Muscle layer of duodenum (tissue), 2 donors: ENCODE measurements around the gene PELI1.
"Not testable (repeated sequence)": the region's sequence is repeated elsewhere in the genome, so short reads cannot be mapped to it uniquely, and the experiment has no call there.

ENCODE experiments used
- H3K27ac ChIP-seq: one replicate; pipeline ENCODE4 v1.7.0; 2013; ENCODE audit warnings: mild to moderate bottlenecking, low read length
- H3K27me3 ChIP-seq: one replicate; pipeline ENCODE4 v1.7.0; 2013; ENCODE audit warnings: low read depth, mild to moderate bottlenecking, control low read depth, low read length
- H3K36me3 ChIP-seq, 2 donors: one replicate each; pipeline ENCODE4 v1.7.0; 2013; ENCODE audit warnings: low read length in 2 of 2, control low read depth in 1 of 2, mild to moderate bottlenecking in 1 of 2; ENCODE audit not compliant: insufficient read depth in 2 of 2, control insufficient read depth in 1 of 2
- H3K4me1 ChIP-seq, 2 donors: one replicate each; pipeline ENCODE4 v1.7.0; 2013; ENCODE audit warnings: low read length in 2 of 2, mild to moderate bottlenecking in 2 of 2, control low read depth in 1 of 2, moderate library complexity in 1 of 2; ENCODE audit not compliant: insufficient read depth in 2 of 2, control insufficient read depth in 1 of 2
- H3K4me3 ChIP-seq, 2 donors: one replicate each; pipeline ENCODE4 v1.7.0; 2013; ENCODE audit warnings: low read length in 2 of 2, low read depth in 1 of 2, mild to moderate bottlenecking in 1 of 2
- H3K9me3 ChIP-seq, 2 donors: one replicate each; pipeline ENCODE4 v1.7.0; 2013; ENCODE audit warnings: low read length in 2 of 2, control low read depth in 1 of 2, mild to moderate bottlenecking in 1 of 2; ENCODE audit not compliant: control insufficient read depth in 1 of 2
- donor health status: healthy.

The PELI1 gene

GRCh38 chr2:64104933-64105332 lies 39.3 kb downstream of the PELI1 start:
- H3K36me3 ChIP-seq: peaks cover 9 to 20% of the 10 kb centered on the region in 2 donors
- H3K27me3 ChIP-seq: no peaks in the 10 kb centered on the region
- H3K27ac ChIP-seq: peak overlapping the region; percentile 10
- H3K4me3 ChIP-seq: no peak overlapping the region
- H3K9me3 ChIP-seq: no peaks in the 10 kb centered on the region
- peaks cover 21 to 34% of the 10 kb centered on the region in 2 donors for H3K4me1 ChIP-seq

GRCh38 chr2:64102736-64103135 lies 41.5 kb downstream of the PELI1 start:
- H3K27me3 ChIP-seq, H3K27ac ChIP-seq: not testable (repeated sequence)
- peaks cover 8 to 26% of the 10 kb centered on the region in 2 donors for H3K36me3 ChIP-seq

GRCh38 chr2:64101141-64101591 lies 43.1 kb downstream of the PELI1 start:
- Histone ChIP-seq H3K4me1 (peaks cover 13 to 26% of the 10 kb centered on the region in 2 donors), H3K4me3 (no peak overlapping the region), H3K9me3 (no peaks in the 10 kb centered on the region), H3K27ac (no peak overlapping the region), H3K36me3 (peaks cover 12 to 24% of the 10 kb centered on the region in 2 donors), H3K27me3 (no peaks in the 10 kb centered on the region)

More at GRCh38 chr2:64102736-64103135, 41.5 kb downstream of the PELI1 start:
- peaks cover 17 to 27% of the 10 kb centered on the region in 2 donors for H3K4me1 ChIP-seq
- not testable (repeated sequence) for H3K4me3 ChIP-seq, H3K9me3 ChIP-seq

GRCh38 chr2:64100584-64100983 lies 43.6 kb downstream of the PELI1 start:
- H3K27ac ChIP-seq, H3K9me3 ChIP-seq, H3K4me3 ChIP-seq, H3K27me3 ChIP-seq: not testable (repeated sequence)
- Histone ChIP-seq H3K36me3 (peaks cover 17 to 28% of the 10 kb centered on the region in 2 donors), H3K4me1 (peaks cover 7 to 20% of the 10 kb centered on the region in 2 donors)

GRCh38 chr2:64094663-64095382 lies 49.4 kb downstream of the PELI1 start:
- Histone ChIP-seq H3K9me3 (no peaks in the 10 kb centered on the region), H3K4me1 (peaks cover 0 to 5% of the 10 kb centered on the region in 2 donors), H3K27me3 (no peaks in the 10 kb centered on the region), H3K36me3 (peaks cover 40 to 44% of the 10 kb centered on the region in 2 donors), H3K4me3 (no peak overlapping the region), H3K27ac (no peak overlapping the region)

GRCh38 chr2:64093341-64093740 lies 50.9 kb downstream of the PELI1 start:
- Histone ChIP-seq H3K4me3 (no peak overlapping the region), H3K27me3 (no peaks in the 10 kb centered on the region), H3K36me3 (peaks cover 35 to 44% of the 10 kb centered on the region in 2 donors), H3K9me3 (no peaks in the 10 kb centered on the region), H3K27ac (no peak overlapping the region), H3K4me1 (peaks cover 0 to 5% of the 10 kb centered on the region in 2 donors)

- Histone ChIP-seq H3K4me1 (peaks cover 0 to 5% of the 10 kb centered on the region in 2 donors), H3K27ac (no peak overlapping the region), H3K9me3 (no peaks in the 10 kb centered on the region), H3K36me3 (peaks cover 34 to 44% of the 10 kb centered on the region in 2 donors), H3K4me3 (no peak overlapping the region), H3K27me3 (no peaks in the 10 kb centered on the region)
Observed at GRCh38 chr2:64092502-64092901, 51.7 kb downstream of the PELI1 start.

GRCh38 chr2:64090264-64090663 lies 54.0 kb downstream of the PELI1 start:
- H3K27ac ChIP-seq: no peak overlapping the region

GRCh38 chr2:64086347-64087082 lies 57.7 kb downstream of the PELI1 start:
- Histone ChIP-seq H3K36me3 (peaks cover 5% of the 10 kb centered on the region in 2 donors), H3K4me1 (no peaks in the 10 kb centered on the region), H3K27me3 (no peaks in the 10 kb centered on the region), H3K9me3 (no peaks in the 10 kb centered on the region), H3K4me3 (no peak overlapping the region), H3K27ac (no peak overlapping the region)

More at GRCh38 chr2:64090264-64090663, 54.0 kb downstream of the PELI1 start:
- Histone ChIP-seq H3K9me3 (no peaks in the 10 kb centered on the region), H3K4me3 (no peak overlapping the region), H3K4me1 (peaks cover 0 to 5% of the 10 kb centered on the region in 2 donors), H3K36me3 (peaks cover 24 to 25% of the 10 kb centered on the region in 2 donors), H3K27me3 (no peaks in the 10 kb centered on the region)

- no peaks in the 10 kb centered on the region for H3K27me3 ChIP-seq
- no peaks in the 10 kb centered on the region for H3K4me1 ChIP-seq
- no peaks in the 10 kb centered on the region for H3K9me3 ChIP-seq
- H3K36me3 ChIP-seq: no peaks in the 10 kb centered on the region
- no peak overlapping the region for H3K27ac ChIP-seq
- no peak overlapping the region for H3K4me3 ChIP-seq
Observed at GRCh38 chr2:64085936-64086335, 58.3 kb downstream of the PELI1 start.

GRCh38 chr2:64081046-64081445 lies 63.2 kb downstream of the PELI1 start:
- Histone ChIP-seq H3K4me3 (no peak overlapping the region), H3K27ac (no peak overlapping the region), H3K36me3 (no peaks in the 10 kb centered on the region), H3K9me3 (no peaks in the 10 kb centered on the region), H3K27me3 (no peaks in the 10 kb centered on the region), H3K4me1 (no peaks in the 10 kb centered on the region)
